Stimulated activated CD8-positive, alpha-beta memory T cell treated with anti-CD3 and anti-CD28 coated beads, Interleukin-7, amount 100 ng/mL, for 4 hours (primary cell): ENCODE results near the gene FAM107B.

Experiments
- DNase-seq, 2 donors: peaks; one replicate each; pipeline ENCODE4 v3.0.0-alpha.2; 2020; ENCODE audit warnings: low read depth in 2 of 2

Gene FAM107B

GRCh38 chr10:14625765-14626525 lies 148.8 kb downstream of the FAM107B start:
- no peak for DNase-seq

- DNase-seq, result no peak
Measured at GRCh38 chr10:14625192-14625631, 149.5 kb downstream of the FAM107B start.

GRCh38 chr10:14624600-14624999 lies 150.1 kb downstream of the FAM107B start:
- DNase-seq, result no peak

GRCh38 chr10:14623931-14624330 lies 150.8 kb downstream of the FAM107B start:
- no peak for DNase-seq

GRCh38 chr10:14621037-14621436 lies 153.7 kb downstream of the FAM107B start:
- DNase-seq, result no peak

- DNase-seq, result no peak
Measured at GRCh38 chr10:14618674-14619073, 156.0 kb downstream of the FAM107B start.

- no peak for DNase-seq
Measured at GRCh38 chr10:14617852-14618251, 156.8 kb downstream of the FAM107B start.

GRCh38 chr10:14616955-14617730 lies 157.6 kb downstream of the FAM107B start:
- DNase-seq, result no peak

- DNase-seq, result no peak
Measured at GRCh38 chr10:14616465-14616864, 158.2 kb downstream of the FAM107B start.

GRCh38 chr10:14613588-14613920 lies 161.1 kb downstream of the FAM107B start:
- no peak for DNase-seq

GRCh38 chr10:14612873-14613587 lies 161.7 kb downstream of the FAM107B start:
- DNase-seq, result no peak

GRCh38 chr10:14611968-14612693 lies 162.6 kb downstream of the FAM107B start:
- no peak for DNase-seq

GRCh38 chr10:14609178-14609577 lies 165.5 kb downstream of the FAM107B start:
- no peak for DNase-seq

GRCh38 chr10:14608381-14609001 lies 166.2 kb downstream of the FAM107B start:
- no peak for DNase-seq

GRCh38 chr10:14606633-14607032 lies 168.1 kb downstream of the FAM107B start:
- DNase-seq, result no peak

- no peak for DNase-seq
Measured at GRCh38 chr10:14605231-14605925, 169.3 kb downstream of the FAM107B start.

GRCh38 chr10:14604181-14605142 lies 170.2 kb downstream of the FAM107B start:
- DNase-seq, result peak in 1 of 2 donors; percentile 74

GRCh38 chr10:14603534-14604102 lies 171.1 kb downstream of the FAM107B start:
- DNase-seq, result no peak
